HepG2 (cell line): ENCODE results near the gene OR4Q2. TPM values are rescaled to one million over a fixed set of nuclear protein-coding genes. Genes with fewer than 3 reads are reported as not detected.

Experiments used
- ATAC-seq: fragments of 200-7000 bp; cut with Tn5 transposase; 3 replicates; pipeline ENCODE4 v1.9.1; 2020; ENCODE audit warnings: mild to moderate bottlenecking, moderate library complexity
- BruUV-seq: library from RNA; stranded (reverse); fragments of 400-500 nt; replicated peaks from 2 replicates; lab custom pipeline; 2021; lab: Mats Ljungman, UMichigan
- CTCF ChIA-PET: fragments of 300-600 bp; formaldehyde crosslinking; extraction: SDS; loops from one replicate; lab custom pipeline; 2021; ENCODE audit warnings: low total read pairs, inconsistent platforms, low intra/inter-chr PET ratio; lab: Yijun Ruan, JAX
- POLR2A ChIA-PET: fragments of 350-600 bp; sonication (Branson Sonifier 250); formaldehyde crosslinking; loops from one replicate; lab custom pipeline; 2020; ENCODE audit warnings: antibody characterized with exemption, inconsistent platforms; lab: Yijun Ruan, JAX
- DNase-seq: peaks from one replicate; pipeline ENCODE4 v3.0.0-alpha.2; 2015; ENCODE audit warnings: low spot score
- FAIRE-seq: peaks from 3 replicates; lab custom pipeline; 2011; peaks lifted over from hg19 to GRCh38; lab: Jason Lieb, UNC
- H2AFZ ChIP-seq: one replicate; pipeline ENCODE4 v1.6.1; 2011; ENCODE audit warnings: low read length, inconsistent platforms
- H3K27ac ChIP-seq: fragments of 300-600 bp; 3 replicates; pipeline ENCODE4 v1.8.0; 2011; ENCODE audit warnings: mixed run types, mild to moderate bottlenecking, mixed read lengths, low read length, inconsistent platforms; ENCODE audit not compliant: insufficient read depth; ENCODE audit errors: extremely low read length
- H3K27me3 ChIP-seq, 2 experiments: fragments of 200-600 bp in 1 of 2; 2 replicates in 1 of 2; 3 replicates in 1 of 2; pipeline versions ENCODE4 v1.6.0 to v1.8.0; 2011; ENCODE audit warnings: low read length in 2 of 2, mild to moderate bottlenecking in 2 of 2, moderate library complexity in 2 of 2, inconsistent platforms in 1 of 2; ENCODE audit not compliant: insufficient read depth in 2 of 2, control insufficient read depth in 1 of 2
- H3K36me3 ChIP-seq, 2 experiments: fragments of 200-600 bp in 1 of 2; replicated peaks in 1 of 2; 2 replicates in 1 of 2; 3 replicates in 1 of 2; pipeline versions ENCODE4 v1.5.1 to v1.8.0; 2011; ENCODE audit warnings: low read length in 2 of 2, inconsistent platforms in 1 of 2; ENCODE audit not compliant: insufficient read depth in 2 of 2, control insufficient read depth in 1 of 2
- H3K4me1 ChIP-seq: 2 replicates; pipeline ENCODE4 v1.5.1; 2012; ENCODE audit warnings: low read length, inconsistent platforms; ENCODE audit not compliant: insufficient read depth
- H3K4me2 ChIP-seq: 2 replicates; pipeline ENCODE4 v1.6.0; 2011; ENCODE audit warnings: low read depth, low read length, inconsistent platforms
- H3K4me3 ChIP-seq, 3 experiments: fragments of 200-600 bp in 1 of 3; sonication (generic), shearing (Covaris generic) in 1 of 3; replicated peaks in 1 of 3; 2 replicates each; pipeline ENCODE4 v1.5.1; 2011 to 2016; ENCODE audit warnings: low read length in 3 of 3, inconsistent platforms in 2 of 3, low read depth in 2 of 3, mild to moderate bottlenecking in 2 of 3, control low read depth in 1 of 3, mixed read lengths in 1 of 3; ENCODE audit not compliant: insufficient read depth in 1 of 3
- H3K79me2 ChIP-seq: one replicate; pipeline ENCODE4 v1.6.1; 2011; ENCODE audit warnings: low read length, inconsistent platforms; ENCODE audit not compliant: insufficient read depth
- H3K9ac ChIP-seq: 2 replicates; pipeline ENCODE4 v1.6.0; 2011; ENCODE audit warnings: mild to moderate bottlenecking, low read depth, low read length, inconsistent platforms; ENCODE audit not compliant: insufficient read depth
- H3K9me3 ChIP-seq: 2 replicates; pipeline ENCODE4 v1.5.1; 2012; ENCODE audit warnings: mild to moderate bottlenecking, low read length
- H4K20me1 ChIP-seq: 2 replicates; pipeline ENCODE4 v1.6.0; 2011; ENCODE audit warnings: inconsistent platforms, mild to moderate bottlenecking, low read length, moderate library complexity; ENCODE audit not compliant: insufficient read depth
- GTF2F1 ChIP-seq: fragments of 150-350 bp; IDR thresholded peaks from 2 replicates; pipeline ENCODE4 v1.6.1; 2014; ENCODE audit warnings: low read length
- NFATC3 ChIP-seq: sonication (generic); formaldehyde crosslinking; IDR thresholded peaks from 2 replicates; pipeline ENCODE4 v1.5.1; 2020; ENCODE audit warnings: mild to moderate bottlenecking, missing genetic modification reagents
- NFIB ChIP-seq: sonication (generic); formaldehyde crosslinking; IDR thresholded peaks from 2 replicates; pipeline ENCODE4 v1.9.0; 2021; ENCODE audit warnings: missing genetic modification reagents, mild to moderate bottlenecking, borderline replicate concordance
- NR2F1 ChIP-seq, 2 experiments: fragments of 450-650 bp in 1 of 2; formaldehyde crosslinking in 1 of 2; IDR thresholded peaks; 2 replicates each; pipeline versions ENCODE4 v1.5.0 to v1.6.1; 2016 to 2020; ENCODE audit warnings: mild to moderate bottlenecking in 1 of 2, missing compliant biosample characterization in 1 of 2, missing genetic modification reagents in 1 of 2, moderate library complexity in 1 of 2
- PPARG ChIP-seq: conservative IDR thresholded peaks from 2 replicates; pipeline ENCODE4 v1.6.1; 2016; ENCODE audit warnings: missing biosample characterization, missing genetic modification reagents
- PRMT3 ChIP-seq: sonication (generic); formaldehyde crosslinking; IDR thresholded peaks from 2 replicates; pipeline ENCODE4 v1.8.1; 2022; ENCODE audit warnings: low read depth, mild to moderate bottlenecking, moderate library complexity, missing genetic modification reagents, borderline replicate concordance
- TBX2 ChIP-seq: sonication (generic); formaldehyde crosslinking; IDR thresholded peaks from 2 replicates; pipeline ENCODE4 v1.5.0; 2020; ENCODE audit warnings: missing genetic modification reagents, mild to moderate bottlenecking, borderline replicate concordance
- TGIF2 ChIP-seq: IDR thresholded peaks from 2 replicates; pipeline ENCODE4 v1.6.1; 2016; ENCODE audit warnings: control low read depth, missing compliant biosample characterization
- YEATS4 ChIP-seq: sonication (generic); formaldehyde crosslinking; IDR thresholded peaks from 2 replicates; pipeline ENCODE4 v1.4.0; 2020; ENCODE audit warnings: missing genetic modification reagents, borderline replicate concordance
- ZNF121 ChIP-seq: sonication (generic); formaldehyde crosslinking; IDR thresholded peaks from 2 replicates; pipeline ENCODE4 v1.5.0; 2020; ENCODE audit warnings: mild to moderate bottlenecking, missing genetic modification reagents
- ZNF234 ChIP-seq: sonication (generic); formaldehyde crosslinking; conservative IDR thresholded peaks from 2 replicates; pipeline ENCODE4 v1.5.1; 2020; ENCODE audit warnings: mild to moderate bottlenecking, missing genetic modification reagents
- ZNF256 ChIP-seq: sonication (generic); formaldehyde crosslinking; conservative IDR thresholded peaks from 2 replicates; pipeline ENCODE4 v1.4.0; 2020; ENCODE audit warnings: missing genetic modification reagents
- ZNF431 ChIP-seq: sonication (generic); formaldehyde crosslinking; IDR thresholded peaks from 2 replicates; pipeline ENCODE4 v1.9.0; 2022; ENCODE audit warnings: missing genetic modification reagents, low read depth, mild to moderate bottlenecking, borderline replicate concordance
- ZNF776 ChIP-seq: sonication (generic); formaldehyde crosslinking; IDR thresholded peaks from 2 replicates; pipeline ENCODE4 v1.4.0; 2020; ENCODE audit warnings: mild to moderate bottlenecking, missing genetic modification reagents
- ZSCAN25 ChIP-seq: sonication (generic); formaldehyde crosslinking; IDR thresholded peaks from 2 replicates; pipeline ENCODE4 v1.8.0; 2022; ENCODE audit warnings: mild to moderate bottlenecking, missing genetic modification reagents
- WGBS: methylation state at CpG from one replicate; pipeline ENCODE4 v1.1.6; 2017; ENCODE audit warnings: low lambda C conversion rate; 5-methylcytosine and 5-hydroxymethylcytosine counted together
- in situ Hi-C: cut with HindIII; loops from 2 replicates; pipeline ENCODE4 v1.10.0; 2017; ENCODE audit warnings: low pct_unique_long_range_greater_than_20kb; ENCODE audit not compliant: extremely low pct_ligation_motif_present
- intact Hi-C: fragments of 100-400 bp; cut with micrococcal nuclease; formaldehyde crosslinking; loops from one replicate; pipeline ENCODE4 v1.10.0; 2022; ENCODE audit not compliant: unreplicated experiment
- polyA plus RNA-seq, 8 experiments: library from polyadenylated mRNA; depleted of rRNA in 3 of 8; stranded (reverse) in 7 of 8; unstranded in 1 of 8; fragments of >200 nt; fragmentation: Illumina TruSeq in 4 of 8; extraction: Trizol in 4 of 8; gene quantifications; 2 replicates each; pipeline versions ENCODE4 v1.2.1 to v1.2.3, GENCODE V29; 2011 to 2016; ENCODE audit warnings: low read depth in 4 of 8, missing spikeins in 1 of 8, mixed read lengths in 1 of 8; ENCODE audit not compliant: insufficient read depth in 1 of 8
- total RNA-seq, 5 experiments: library from RNA; depleted of rRNA; stranded (reverse); fragments of >200 nt; fragmentation: Illumina TruSeq; extraction: Trizol; gene quantifications; 2 replicates each; pipeline ENCODE4 v1.2.3, GENCODE V29; 2016; ENCODE audit warnings: low read depth in 1 of 5
- TF ChIP-seq, protein P1 (sequence below): sonication (generic); formaldehyde crosslinking; IDR thresholded peaks from 2 replicates; pipeline ENCODE4 v1.5.0; 2020; ENCODE audit warnings: missing genetic modification reagents
- TF ChIP-seq, protein P2 (sequence below): IDR thresholded peaks from 2 replicates; pipeline ENCODE4 v1.6.1; 2016
- TF ChIP-seq, protein P3 (sequence below): sonication (generic); formaldehyde crosslinking; IDR thresholded peaks from 2 replicates; pipeline ENCODE4 v1.5.1; 2020; ENCODE audit warnings: mild to moderate bottlenecking, missing genetic modification reagents, borderline replicate concordance

OR4Q2 gene
- total and polyA plus RNA-seq, 2 of the 13 experiments (the other 11 are each of a cell fraction or from before 2014, with no cell fraction given): not detected

DNA sequence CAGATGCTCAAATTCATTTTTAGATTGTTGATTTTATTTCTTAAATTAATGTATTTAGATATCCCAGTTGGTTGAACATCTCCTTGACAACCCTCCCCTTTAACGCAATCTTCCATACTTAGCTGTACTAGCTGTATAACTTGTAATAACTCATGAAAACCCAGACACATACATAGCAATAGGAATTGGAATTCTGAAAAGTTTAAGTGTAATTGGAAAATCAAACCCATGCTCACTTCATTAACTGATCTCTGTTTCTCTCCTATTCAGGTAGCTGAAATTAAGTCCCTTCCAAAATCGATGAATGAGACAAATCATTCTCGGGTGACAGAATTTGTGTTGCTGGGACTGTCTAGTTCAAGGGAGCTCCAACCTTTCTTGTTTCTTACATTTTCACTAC, 26.7 kb upstream of the OR4Q2 start, which contains the start of gene OR4K15:
Gene OR4K15 (plus strand): TSS at position 301 of the 400 bp plus-strand sequence. CDS start 0 bp downstream, at position 301.
- ChIA-PET POLR2A (no interaction called here), CTCF (no interaction called here)
- DNase-seq (no peak), FAIRE-seq (no peak), ATAC-seq (no peak)
- Histone ChIP-seq H3K4me3 (no peak within 1 kb of the TSS), H3K27ac (no peak within 1 kb of the TSS), H3K36me3 (no peaks in the 10 kb centered on the region), H3K4me2 (no peak within 1 kb of the TSS), H3K27me3 (no peaks in the 10 kb centered on the region), H3K4me1 (no peaks in the 10 kb centered on the region), H3K79me2 (no peaks in the 10 kb centered on the region), H3K9me3 (no peaks in the 10 kb centered on the region), H3K9ac (no peak within 1 kb of the TSS), H4K20me1 (no peaks in the 10 kb centered on the region), H2AFZ (no peak within 1 kb of the TSS)
- TF ChIP-seq PRMT3 (no peak), ZSCAN25 (CRISPR knock-in tag) (no peak), ZNF776 (no peak), NFIB (CRISPR knock-in tag) (no peak), YEATS4 (CRISPR knock-in tag) (no peak), ZNF121 (no peak), TBX2 (CRISPR knock-in tag) (no peak)
- 46% methylated on average over 3 of the region's 3 CpGs for WGBS
- intact Hi-C loops: no loop called here
- BruUV-seq: no TSS peak
- in situ Hi-C loops: no loop called here

DNA sequence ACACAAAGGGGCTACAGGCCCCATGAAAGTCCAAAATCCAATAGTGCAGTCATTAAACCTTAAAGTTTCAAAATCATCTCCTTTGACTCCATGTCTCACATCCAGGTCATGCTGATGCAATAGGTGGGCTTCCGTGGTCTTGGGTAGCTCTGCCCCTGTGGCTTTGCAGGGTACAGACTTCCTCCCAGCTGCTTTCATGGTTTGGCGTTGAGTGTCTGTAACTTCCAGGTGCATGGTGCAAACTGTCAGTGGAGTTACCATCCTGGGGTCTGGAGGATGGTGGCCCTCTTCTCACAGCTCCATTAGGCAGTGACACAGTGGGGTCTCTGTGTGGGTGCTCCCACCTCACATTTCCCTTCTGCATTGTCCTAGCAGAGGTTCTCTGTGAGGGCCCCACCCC, 8.5 kb upstream of the OR4Q2 start:
- no peak overlapping the region for H3K4me3 ChIP-seq
- POLR2A ChIA-PET: no interaction called here
- peaks cover 15% of the 10 kb centered on the region; the same call in 1 of the 2 replicates for H3K9me3 ChIP-seq
- no peak overlapping the region for H3K9ac ChIP-seq
- ATAC-seq (no peak), DNase-seq (no peak), FAIRE-seq (no peak)
- WGBS: 0% methylated on average over 2 of the region's 2 CpGs
- no peaks in the 10 kb centered on the region for H3K4me1 ChIP-seq
- H3K36me3 ChIP-seq: no peaks in the 10 kb centered on the region
- intact Hi-C loops: no loop called here
- BruUV-seq: no TSS peak
- no peak overlapping the region for H3K27ac ChIP-seq
- TF ChIP-seq GTF2F1: no peak
- TF ChIP-seq, protein P1, sequence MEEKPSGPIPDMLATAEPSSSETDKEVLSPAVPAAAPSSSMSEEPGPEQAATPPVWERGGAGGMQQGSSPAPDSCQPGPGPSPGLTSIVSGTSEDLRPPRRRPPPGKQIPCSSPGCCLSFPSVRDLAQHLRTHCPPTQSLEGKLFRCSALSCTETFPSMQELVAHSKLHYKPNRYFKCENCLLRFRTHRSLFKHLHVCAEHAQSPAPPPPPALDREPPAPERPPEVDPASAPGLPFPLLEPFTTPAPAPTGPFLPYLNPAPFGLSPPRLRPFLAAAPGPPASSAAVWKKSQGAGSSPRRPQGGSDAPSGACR (CRISPR knock-in tag): no peak
- TF ChIP-seq, protein P2, sequence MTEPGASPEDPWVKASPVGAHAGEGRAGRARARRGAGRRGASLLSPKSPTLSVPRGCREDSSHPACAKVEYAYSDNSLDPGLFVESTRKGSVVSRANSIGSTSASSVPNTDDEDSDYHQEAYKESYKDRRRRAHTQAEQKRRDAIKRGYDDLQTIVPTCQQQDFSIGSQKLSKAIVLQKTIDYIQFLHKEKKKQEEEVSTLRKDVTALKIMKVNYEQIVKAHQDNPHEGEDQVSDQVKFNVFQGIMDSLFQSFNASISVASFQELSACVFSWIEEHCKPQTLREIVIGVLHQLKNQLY: no peak
- no peak for TF ChIP-seq ZNF234
- TF ChIP-seq NFATC3 (CRISPR knock-in tag): no peak
- no peak for TF ChIP-seq NR2F1 (CRISPR knock-in tag; IDR thresholded peaks at IDR 0.05)
- no peak for TF ChIP-seq ZNF256 (CRISPR knock-in tag)
- TF ChIP-seq, protein P3, sequence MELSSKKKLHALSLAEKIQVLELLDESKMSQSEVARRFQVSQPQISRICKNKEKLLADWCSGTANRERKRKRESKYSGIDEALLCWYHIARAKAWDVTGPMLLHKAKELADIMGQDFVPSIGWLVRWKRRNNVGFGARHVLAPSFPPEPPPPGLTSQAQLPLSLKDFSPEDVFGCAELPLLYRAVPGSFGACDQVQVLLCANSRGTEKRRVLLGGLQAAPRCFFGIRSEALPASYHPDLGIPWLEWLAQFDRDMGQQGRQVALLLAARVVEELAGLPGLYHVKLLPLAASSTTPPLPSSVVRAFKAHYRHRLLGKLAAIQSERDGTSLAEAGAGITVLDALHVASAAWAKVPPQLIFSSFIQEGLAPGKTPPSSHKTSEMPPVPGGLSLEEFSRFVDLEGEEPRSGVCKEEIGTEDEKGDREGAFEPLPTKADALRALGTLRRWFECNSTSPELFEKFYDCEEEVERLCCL (CRISPR knock-in tag): no peak
- no peak for TF ChIP-seq PPARG (CRISPR knock-in tag)
- TF ChIP-seq ZNF431 (CRISPR knock-in tag): no peak
- no peak for TF ChIP-seq TGIF2 (CRISPR knock-in tag)
- CTCF ChIA-PET: no interaction called here
- H3K79me2 ChIP-seq: no peaks in the 10 kb centered on the region
- no peak overlapping the region for H2AFZ ChIP-seq
- in situ Hi-C loops: no loop called here
- H3K4me2 ChIP-seq: no peak overlapping the region
- no peaks in the 10 kb centered on the region for H4K20me1 ChIP-seq
- H3K27me3 ChIP-seq: no peaks in the 10 kb centered on the region; a peak in 1 of 5 replicates
